Cardiac fibroblast (primary cell): ENCODE measurements around the gene TNIK.

Experiments used
- DNase-seq, 2 donors: peaks; one replicate each; pipeline versions ENCODE4 v3.0.0 to v3.0.0-alpha.2; 2010; ENCODE audit warnings: low read depth in 2 of 2
- H3K4me3 ChIP-seq, 2 donors: replicated peaks in 1 of 2; 1 replicate in 1 of 2; 2 replicates in 1 of 2; pipeline ENCODE4 v1.5.1; 2011; ENCODE audit warnings: low read depth in 2 of 2, low read length in 2 of 2, mild to moderate bottlenecking in 2 of 2, moderate library complexity in 1 of 2
- CTCF ChIP-seq: IDR thresholded peaks from one replicate; pipeline ENCODE4 v1.5.1; 2011; ENCODE audit warnings: low read depth, mild to moderate bottlenecking, low read length, inconsistent platforms

The TNIK gene

GRCh38 chr3:171133796-171134569 is 326.2 kb downstream of the TNIK start:
- no peak for TF ChIP-seq CTCF

GRCh38 chr3:171133337-171133736 is 326.9 kb downstream of the TNIK start:
- H3K4me3 ChIP-seq, result no peak overlapping the region
- TF ChIP-seq CTCF, result no peak
- DNase-seq, result no peak

More at GRCh38 chr3:171133796-171134569, 326.2 kb downstream of the TNIK start:
- DNase-seq, result peak in 1 of 2 donors; percentile 7
- no peak overlapping the region for H3K4me3 ChIP-seq

GRCh38 chr3:171132873-171133272 is 327.3 kb downstream of the TNIK start:
- no peak for TF ChIP-seq CTCF
- H3K4me3 ChIP-seq, result no peak overlapping the region
- peak; percentile 41 to 78 for DNase-seq

- TF ChIP-seq CTCF, result no peak
- DNase-seq, result peak; percentile 26 to 52
- no peak overlapping the region for H3K4me3 ChIP-seq
Measured at GRCh38 chr3:171129827-171130226, 330.4 kb downstream of the TNIK start.

GRCh38 chr3:171127611-171128010 is 332.6 kb downstream of the TNIK start:
- H3K4me3 ChIP-seq, result no peak overlapping the region
- DNase-seq, result no peak
- no peak for TF ChIP-seq CTCF

- no peak for DNase-seq
- TF ChIP-seq CTCF, result no peak
- H3K4me3 ChIP-seq, result no peak overlapping the region
Measured at GRCh38 chr3:171126478-171127209, 333.6 kb downstream of the TNIK start.
